ENCODE measurements around the gene PGPEP1.

DNA sequence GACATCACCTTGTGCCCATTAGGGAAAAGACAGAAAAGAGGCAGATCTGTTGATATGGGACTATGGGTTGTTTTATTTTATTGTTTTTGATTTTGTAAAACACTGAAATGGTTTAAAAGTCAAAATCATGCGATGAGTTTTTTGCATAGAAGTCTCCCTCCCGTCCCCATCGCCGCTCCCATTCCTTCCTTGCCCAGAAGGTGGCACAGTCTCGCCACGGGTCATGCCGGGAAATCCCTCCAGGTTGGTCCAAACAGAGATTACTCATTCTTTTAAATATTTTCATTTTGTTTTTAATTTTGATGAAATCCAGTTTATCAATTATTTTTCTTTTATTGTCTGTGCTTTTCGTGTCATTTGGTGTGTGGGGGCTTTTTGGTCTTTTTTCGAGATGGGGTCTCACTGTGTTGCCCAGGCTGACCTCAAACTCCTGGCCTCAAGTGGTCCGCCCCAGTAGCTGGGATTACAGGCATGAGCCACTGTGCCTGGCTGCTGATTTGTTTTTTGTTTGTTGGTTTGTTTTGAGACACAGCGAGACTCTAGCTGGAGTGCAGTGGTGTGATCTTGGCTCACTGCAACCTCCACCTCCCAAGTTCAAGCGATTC lies 9.2 kb downstream of the PGPEP1 start:
- TF ChIP-seq, protein P1, sequence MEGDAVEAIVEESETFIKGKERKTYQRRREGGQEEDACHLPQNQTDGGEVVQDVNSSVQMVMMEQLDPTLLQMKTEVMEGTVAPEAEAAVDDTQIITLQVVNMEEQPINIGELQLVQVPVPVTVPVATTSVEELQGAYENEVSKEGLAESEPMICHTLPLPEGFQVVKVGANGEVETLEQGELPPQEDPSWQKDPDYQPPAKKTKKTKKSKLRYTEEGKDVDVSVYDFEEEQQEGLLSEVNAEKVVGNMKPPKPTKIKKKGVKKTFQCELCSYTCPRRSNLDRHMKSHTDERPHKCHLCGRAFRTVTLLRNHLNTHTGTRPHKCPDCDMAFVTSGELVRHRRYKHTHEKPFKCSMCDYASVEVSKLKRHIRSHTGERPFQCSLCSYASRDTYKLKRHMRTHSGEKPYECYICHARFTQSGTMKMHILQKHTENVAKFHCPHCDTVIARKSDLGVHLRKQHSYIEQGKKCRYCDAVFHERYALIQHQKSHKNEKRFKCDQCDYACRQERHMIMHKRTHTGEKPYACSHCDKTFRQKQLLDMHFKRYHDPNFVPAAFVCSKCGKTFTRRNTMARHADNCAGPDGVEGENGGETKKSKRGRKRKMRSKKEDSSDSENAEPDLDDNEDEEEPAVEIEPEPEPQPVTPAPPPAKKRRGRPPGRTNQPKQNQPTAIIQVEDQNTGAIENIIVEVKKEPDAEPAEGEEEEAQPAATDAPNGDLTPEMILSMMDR (IDR thresholded peaks at IDR 0.05; ENCODE audit: low read length) = peak; percentile 66
- TF ChIP-seq EZH2 (IDR thresholded peaks at IDR 0.05; ENCODE audit: borderline replicate concordance, low read length) = no peak

Measured in OCI-LY1 (cell line).